Suprapubic skin (tissue), 4 donors: Measurements from ENCODE around the gene IFITM10.

Experiments used
- CTCF ChIP-seq, 2 donors: fragments of 200-600 bp in 1 of 2; fragments of 450-650 bp in 1 of 2; sonication (generic) in 1 of 2; IDR thresholded peaks; one replicate each; pipeline ENCODE4 v1.5.1; 2016 to 2019; ENCODE audit warnings: antibody characterized with exemption in 2 of 2, mild to moderate bottlenecking in 1 of 2, moderate library complexity in 1 of 2
- EP300 ChIP-seq: sonication (generic); formaldehyde crosslinking; IDR thresholded peaks from one replicate; pipeline ENCODE4 v1.6.1; 2017; ENCODE audit warnings: antibody characterized with exemption
- POLR2AphosphoS5 ChIP-seq, 3 donors: sonication (generic); formaldehyde crosslinking; IDR thresholded peaks; one replicate each; pipeline ENCODE4 v1.6.1; 2017; ENCODE audit warnings: antibody characterized with exemption in 3 of 3

GRCh38 chr11:1694064-1694845, 56.1 kb downstream of the IFITM10 start:
- TF ChIP-seq CTCF (IDR thresholded peaks at IDR 0.05) (peak; percentile 84 to 89), POLR2AphosphoS5 (IDR thresholded peaks at IDR 0.05) (no peak), EP300 (no peak)
